ENCODE measurements around the gene ABHD12.

DNA sequence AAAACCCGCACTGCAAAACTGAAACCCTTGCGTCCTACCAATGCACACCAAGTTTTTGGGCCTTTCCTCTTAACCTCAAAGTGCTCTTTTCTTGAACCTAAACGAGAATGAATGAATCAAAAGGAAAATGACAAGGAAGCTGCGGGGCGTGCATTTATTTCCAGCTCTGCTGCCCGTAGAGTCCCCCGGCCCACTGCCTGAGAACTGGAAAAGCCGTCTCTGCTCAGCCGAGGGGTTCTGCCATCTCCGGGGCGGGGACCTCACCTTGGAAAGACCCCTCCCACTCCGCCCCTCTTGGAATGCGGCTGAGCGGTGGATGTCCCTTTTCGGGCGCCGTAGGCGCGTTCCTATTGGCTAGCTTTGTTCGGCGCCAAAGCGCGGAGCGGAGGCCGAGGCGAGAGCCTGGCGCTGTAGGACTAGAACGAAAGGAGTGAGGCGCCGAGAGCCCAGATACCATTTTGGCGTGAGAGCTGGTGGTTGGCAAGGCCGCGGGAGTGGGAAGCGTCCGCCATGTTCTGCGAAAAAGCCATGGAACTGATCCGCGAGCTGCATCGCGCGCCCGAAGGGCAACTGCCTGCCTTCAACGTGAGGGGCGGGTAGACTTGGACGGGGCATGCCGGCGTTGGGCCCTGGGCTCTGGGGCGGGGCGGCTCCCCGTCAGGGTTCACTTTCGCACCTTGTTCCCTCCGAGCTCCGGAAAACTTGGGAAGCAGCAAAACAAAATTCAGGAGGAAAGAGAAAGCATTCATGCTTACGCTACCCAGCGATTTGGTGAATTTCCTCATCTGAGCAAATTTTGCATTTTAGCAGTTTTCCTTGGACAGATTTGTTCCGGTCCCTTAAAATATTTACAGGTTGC lies 16.9 kb upstream of the ABHD12 start, which contains the start of gene GINS1:
- TF ChIP-seq, protein P1, sequence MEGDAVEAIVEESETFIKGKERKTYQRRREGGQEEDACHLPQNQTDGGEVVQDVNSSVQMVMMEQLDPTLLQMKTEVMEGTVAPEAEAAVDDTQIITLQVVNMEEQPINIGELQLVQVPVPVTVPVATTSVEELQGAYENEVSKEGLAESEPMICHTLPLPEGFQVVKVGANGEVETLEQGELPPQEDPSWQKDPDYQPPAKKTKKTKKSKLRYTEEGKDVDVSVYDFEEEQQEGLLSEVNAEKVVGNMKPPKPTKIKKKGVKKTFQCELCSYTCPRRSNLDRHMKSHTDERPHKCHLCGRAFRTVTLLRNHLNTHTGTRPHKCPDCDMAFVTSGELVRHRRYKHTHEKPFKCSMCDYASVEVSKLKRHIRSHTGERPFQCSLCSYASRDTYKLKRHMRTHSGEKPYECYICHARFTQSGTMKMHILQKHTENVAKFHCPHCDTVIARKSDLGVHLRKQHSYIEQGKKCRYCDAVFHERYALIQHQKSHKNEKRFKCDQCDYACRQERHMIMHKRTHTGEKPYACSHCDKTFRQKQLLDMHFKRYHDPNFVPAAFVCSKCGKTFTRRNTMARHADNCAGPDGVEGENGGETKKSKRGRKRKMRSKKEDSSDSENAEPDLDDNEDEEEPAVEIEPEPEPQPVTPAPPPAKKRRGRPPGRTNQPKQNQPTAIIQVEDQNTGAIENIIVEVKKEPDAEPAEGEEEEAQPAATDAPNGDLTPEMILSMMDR (IDR thresholded peaks at IDR 0.05) = no peak
- TF ChIP-seq POLR2A (IDR thresholded peaks at IDR 0.05) = no peak

Measured in heart left ventricle (tissue), 13 donors.